NCI-H2227 (cell line): ENCODE measurements around the gene CDV3.

ENCODE experiments used
- DNase-seq: peaks from one replicate; lab custom pipeline; 2025; ENCODE audit not compliant: unreplicated experiment; lab: John Stamatoyannopoulos, UW

The CDV3 gene

GRCh38 chr3:133563816-133564215 lies 9.7 kb upstream of the CDV3 start:
- no peak for DNase-seq

- DNase-seq: no peak
Observed at GRCh38 chr3:133568294-133569014, 5.0 kb upstream of the CDV3 start.

- DNase-seq: no peak
Observed at GRCh38 chr3:133570139-133570936, 3.1 kb upstream of the CDV3 start.

GRCh38 chr3:133570937-133571320 lies 2.6 kb upstream of the CDV3 start:
- no peak for DNase-seq

GRCh38 chr3:133572158-133573053 lies 1.1 kb upstream of the CDV3 start:
- DNase-seq: no peak

- DNase-seq: no peak
Observed at GRCh38 chr3:133573054-133573628, 345 bp upstream of the CDV3 start.

GRCh38 chr3:133574260-133574881 lies 885 bp downstream of the CDV3 start:
- DNase-seq: no peak

GRCh38 chr3:133575086-133575485 lies 1.6 kb downstream of the CDV3 start:
- DNase-seq: no peak

- no peak for DNase-seq
Observed at GRCh38 chr3:133576169-133576568, 2.7 kb downstream of the CDV3 start.

- DNase-seq: no peak
Observed at GRCh38 chr3:133578548-133579191, 5.2 kb downstream of the CDV3 start.

GRCh38 chr3:133583396-133583795 lies 9.9 kb downstream of the CDV3 start:
- no peak for DNase-seq

- no peak for DNase-seq
Observed at GRCh38 chr3:133588035-133588434, 14.5 kb downstream of the CDV3 start.

GRCh38 chr3:133588784-133589465 lies 15.4 kb downstream of the CDV3 start:
- no peak for DNase-seq

GRCh38 chr3:133589503-133589902 lies 16.0 kb downstream of the CDV3 start:
- no peak for DNase-seq

- no peak for DNase-seq
Observed at GRCh38 chr3:133591271-133591742, 17.8 kb downstream of the CDV3 start.

- no peak for DNase-seq
Observed at GRCh38 chr3:133592843-133593242, 19.4 kb downstream of the CDV3 start.

- DNase-seq: no peak
Observed at GRCh38 chr3:133593243-133593642, 19.8 kb downstream of the CDV3 start.

GRCh38 chr3:133595341-133595740 lies 21.9 kb downstream of the CDV3 start:
- DNase-seq: no peak

- DNase-seq: no peak
Observed at GRCh38 chr3:133598405-133598804, 24.9 kb downstream of the CDV3 start.
